ENCODE results near the gene TOB2. TPM values are rescaled to one million over a fixed set of nuclear protein-coding genes. Genes with fewer than 3 reads are reported as not detected.
A peak's percentile ranks its signal among the peaks of the same experiment; 100 is the strongest.

The TOB2 gene
- total and polyA plus RNA-seq, 12 donors: 26.4 to 84.9 (median 39.8) TPM

DNA sequence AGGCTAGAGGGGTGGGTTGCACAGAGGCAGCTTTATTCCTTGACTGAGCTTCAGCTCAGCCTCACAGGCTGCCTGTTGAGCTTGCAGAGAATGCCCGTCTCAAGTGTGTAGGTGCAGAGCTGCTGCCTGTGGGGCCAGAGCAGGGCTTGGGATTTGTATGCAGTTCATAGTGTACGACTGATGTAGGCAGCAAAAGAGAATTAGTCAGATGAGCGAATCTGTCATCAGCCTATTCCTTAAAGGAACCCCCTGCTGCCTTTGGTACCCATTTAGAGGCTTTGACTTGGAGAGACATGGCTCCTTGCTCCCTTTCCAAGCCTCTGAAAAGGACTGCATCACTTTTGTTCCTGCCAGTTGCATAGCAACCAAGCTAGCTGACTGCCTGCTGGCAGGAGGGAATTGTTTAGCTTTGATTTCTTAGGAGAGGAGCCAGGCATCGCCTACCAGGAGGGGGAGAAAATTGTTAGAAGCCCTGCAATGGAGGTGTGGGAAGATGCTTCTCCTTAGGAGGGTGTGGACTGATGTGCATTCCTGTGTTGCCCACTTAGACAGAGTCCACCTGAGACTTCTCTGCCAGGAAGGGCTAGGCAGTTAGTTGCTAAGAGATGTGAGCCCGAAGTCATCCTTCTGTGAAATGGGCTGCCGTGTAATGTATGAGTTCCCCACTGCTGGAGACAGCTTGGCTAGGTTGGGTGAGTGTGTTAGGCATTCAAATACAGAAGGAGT lies 33.2 kb upstream of the TOB2 start:
- no peaks in the 10 kb centered on the region for H3K9me3 ChIP-seq
- 60 to 66% methylated on average over 6 of the region's 6 CpGs for WGBS, 2 donors
- no peaks in the 10 kb centered on the region for H3K27me3 ChIP-seq
- peaks cover 30 to 99% (median 78%) of the 10 kb centered on the region in 9 donors for H3K4me1 ChIP-seq
- peak in 6 of 8 donors; percentile 3 to 32 (median 19) for ATAC-seq
- DNase-seq: no peak
- H3K36me3 ChIP-seq: peaks cover 0 to 21% (median 0%) of the 10 kb centered on the region in 9 donors
- no peak overlapping the region for H3K4me3 ChIP-seq
- intact Hi-C loops (cut with DNase I): loop anchor here in 3 of 10 donors (5.0 to 10.0 kb wide), 2 partner anchors 32 to 45 kb away; no protein-coding TSS in a partner anchor
- peak overlapping the region in 9 of 10 donors; percentile 60 to 77 (median 71) for H3K27ac ChIP-seq
- TF ChIP-seq, protein P1, sequence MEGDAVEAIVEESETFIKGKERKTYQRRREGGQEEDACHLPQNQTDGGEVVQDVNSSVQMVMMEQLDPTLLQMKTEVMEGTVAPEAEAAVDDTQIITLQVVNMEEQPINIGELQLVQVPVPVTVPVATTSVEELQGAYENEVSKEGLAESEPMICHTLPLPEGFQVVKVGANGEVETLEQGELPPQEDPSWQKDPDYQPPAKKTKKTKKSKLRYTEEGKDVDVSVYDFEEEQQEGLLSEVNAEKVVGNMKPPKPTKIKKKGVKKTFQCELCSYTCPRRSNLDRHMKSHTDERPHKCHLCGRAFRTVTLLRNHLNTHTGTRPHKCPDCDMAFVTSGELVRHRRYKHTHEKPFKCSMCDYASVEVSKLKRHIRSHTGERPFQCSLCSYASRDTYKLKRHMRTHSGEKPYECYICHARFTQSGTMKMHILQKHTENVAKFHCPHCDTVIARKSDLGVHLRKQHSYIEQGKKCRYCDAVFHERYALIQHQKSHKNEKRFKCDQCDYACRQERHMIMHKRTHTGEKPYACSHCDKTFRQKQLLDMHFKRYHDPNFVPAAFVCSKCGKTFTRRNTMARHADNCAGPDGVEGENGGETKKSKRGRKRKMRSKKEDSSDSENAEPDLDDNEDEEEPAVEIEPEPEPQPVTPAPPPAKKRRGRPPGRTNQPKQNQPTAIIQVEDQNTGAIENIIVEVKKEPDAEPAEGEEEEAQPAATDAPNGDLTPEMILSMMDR (IDR thresholded peaks at IDR 0.05): no peak

DNA sequence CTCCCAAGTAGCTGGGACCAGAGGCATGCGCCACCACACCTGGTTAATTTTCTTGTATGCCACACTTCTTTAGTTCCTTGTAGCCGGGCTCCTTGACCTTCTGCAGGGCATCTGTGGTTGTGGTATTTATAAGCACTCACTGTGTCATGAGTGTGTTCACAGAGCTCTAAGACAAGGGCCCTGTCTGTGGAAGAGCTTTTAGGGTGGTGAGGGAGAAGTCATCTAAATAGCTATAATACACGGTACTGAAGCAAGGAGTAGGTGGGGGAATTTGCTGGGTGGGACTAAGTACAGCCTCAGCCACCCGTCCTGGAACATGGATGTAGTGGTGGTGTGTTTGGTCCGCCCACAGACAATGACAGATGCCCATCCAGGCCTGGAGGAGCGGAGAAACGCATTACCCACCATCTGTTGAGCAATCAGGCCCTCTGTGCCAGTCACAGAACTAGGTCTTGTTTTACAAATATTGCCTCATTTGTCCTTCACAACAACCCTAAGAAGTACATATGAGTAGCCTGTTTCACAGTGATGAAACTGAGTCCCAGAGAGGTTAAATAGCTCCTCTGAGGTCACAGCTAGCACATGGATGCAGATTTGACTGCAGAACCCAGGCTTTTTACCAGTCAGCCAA lies 32.4 kb upstream of the TOB2 start:
- ATAC-seq (peak in 2 of 8 donors; percentile 3 to 22), DNase-seq (no peak)
- Histone ChIP-seq H3K4me1 (peaks cover 30 to 97% (median 81%) of the 10 kb centered on the region in 9 donors), H3K36me3 (peaks cover 0 to 21% (median 0%) of the 10 kb centered on the region in 9 donors), H3K27me3 (no peaks in the 10 kb centered on the region), H3K9me3 (no peaks in the 10 kb centered on the region), H3K4me3 (no peak overlapping the region), H3K27ac (peak overlapping the region in 8 of 10 donors; percentile 60 to 77 (median 70))
- intact Hi-C loops (cut with DNase I): loop anchor here in 3 of 10 donors (5.0 to 10.0 kb wide), 2 partner anchors 33 to 46 kb away; no protein-coding TSS in a partner anchor
- TF ChIP-seq, protein P1 (IDR thresholded peaks at IDR 0.05): no peak
- 62 to 63% methylated on average over 7 of the region's 7 CpGs for WGBS, 2 donors

DNA sequence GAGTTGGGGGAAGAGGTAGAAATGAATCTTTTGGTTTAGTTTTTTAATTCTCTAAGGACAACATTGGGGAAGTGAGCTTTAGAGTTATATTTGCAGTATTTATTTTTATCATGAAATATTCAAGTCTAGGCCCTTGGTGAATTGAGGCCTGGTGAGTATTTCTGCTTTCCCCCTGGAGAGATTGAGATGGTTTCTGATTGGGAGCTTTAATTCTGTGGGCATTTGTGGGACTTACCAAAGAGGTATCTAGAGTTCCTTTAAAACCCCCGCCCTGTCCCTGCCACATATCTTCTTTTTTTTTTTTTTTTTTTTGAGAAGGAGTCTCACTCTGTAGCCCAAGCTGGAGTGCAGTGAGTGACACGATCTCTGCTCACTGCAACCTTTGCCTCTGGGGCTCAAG lies 31.9 kb upstream of the TOB2 start:
- H3K9me3 ChIP-seq: no peaks in the 10 kb centered on the region
- H3K27ac ChIP-seq: peak overlapping the region in 7 of 10 donors; percentile 60 to 77 (median 71)
- H3K4me1 ChIP-seq: peaks cover 30 to 97% (median 81%) of the 10 kb centered on the region in 9 donors
- 45 to 57% methylated on average over 2 of the region's 2 CpGs for WGBS, 2 donors
- no peak overlapping the region for H3K4me3 ChIP-seq
- peaks cover 0 to 21% (median 0%) of the 10 kb centered on the region in 9 donors for H3K36me3 ChIP-seq
- intact Hi-C loops (cut with DNase I): loop anchor here in 3 of 10 donors (5.0 to 10.0 kb wide), 2 partner anchors 34 to 46 kb away; no protein-coding TSS in a partner anchor
- TF ChIP-seq, protein P1 (IDR thresholded peaks at IDR 0.05): no peak
- no peak for DNase-seq
- ATAC-seq: no peak
- no peaks in the 10 kb centered on the region for H3K27me3 ChIP-seq

DNA sequence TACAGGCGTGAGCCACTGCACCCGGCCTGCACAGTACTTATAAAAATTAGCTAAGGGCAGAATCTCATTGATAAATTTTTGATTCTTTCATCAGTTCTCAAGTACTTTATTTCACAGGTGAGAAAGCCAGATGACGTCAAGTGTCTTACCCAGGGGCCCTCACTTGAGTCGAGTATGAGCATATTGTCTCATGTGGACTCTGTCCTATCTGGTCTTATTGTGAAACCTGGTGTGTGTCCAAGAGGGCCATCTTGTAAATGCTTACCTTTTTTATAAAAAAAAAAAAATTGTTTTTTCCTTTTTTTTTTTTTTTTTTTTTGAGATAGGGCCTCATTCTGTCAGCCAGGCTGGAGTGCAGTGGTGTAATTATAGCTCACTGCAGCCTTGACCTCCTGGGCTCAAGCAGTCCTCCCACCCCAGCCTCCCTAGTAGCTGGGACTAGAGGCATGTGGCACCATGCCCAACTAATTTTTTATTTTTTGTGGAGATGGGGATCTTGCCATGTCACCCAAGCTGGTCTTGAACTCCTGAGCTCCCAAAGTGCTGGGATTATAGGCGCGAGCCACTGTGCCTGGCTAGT lies 28.4 kb upstream of the TOB2 start:
- H3K9me3 ChIP-seq: no peaks in the 10 kb centered on the region
- TF ChIP-seq, protein P1 (IDR thresholded peaks at IDR 0.05): no peak
- DNase-seq (no peak), ATAC-seq (no peak)
- H3K4me1 ChIP-seq: peaks cover 15 to 97% (median 69%) of the 10 kb centered on the region in 9 donors
- no peaks in the 10 kb centered on the region for H3K27me3 ChIP-seq
- 60 to 81% methylated on average over 6 of the region's 6 CpGs for WGBS, 2 donors
- intact Hi-C loops (cut with DNase I): loop anchor here in 9 of 10 donors (5.0 to 10.0 kb wide), 4 partner anchors 32 to 50 kb away; no protein-coding TSS in a partner anchor
- peaks cover 0 to 42% (median 0%) of the 10 kb centered on the region in 9 donors for H3K36me3 ChIP-seq
- no peak overlapping the region for H3K4me3 ChIP-seq
- H3K27ac ChIP-seq: peak overlapping the region in 2 of 10 donors; percentile 28 to 31

All from heart right ventricle (tissue), 16 donors.